HG03159 (cell line): ENCODE measurements around the gene KIF5A.
A peak's percentile ranks its signal among the peaks of the same experiment; 100 is the strongest.
"Not testable (repeated sequence)": the region's sequence is repeated elsewhere in the genome, so short reads cannot be mapped to it uniquely, and the experiment has no call there.

Source experiments
- ATAC-seq: cut with Tn5 transposase; IDR thresholded peaks from one replicate; pipeline ENCODE4 v1.9.1; 2021; ENCODE audit warnings: mild to moderate bottlenecking, moderate library complexity; ENCODE audit not compliant: unreplicated experiment

The KIF5A gene

DNA sequence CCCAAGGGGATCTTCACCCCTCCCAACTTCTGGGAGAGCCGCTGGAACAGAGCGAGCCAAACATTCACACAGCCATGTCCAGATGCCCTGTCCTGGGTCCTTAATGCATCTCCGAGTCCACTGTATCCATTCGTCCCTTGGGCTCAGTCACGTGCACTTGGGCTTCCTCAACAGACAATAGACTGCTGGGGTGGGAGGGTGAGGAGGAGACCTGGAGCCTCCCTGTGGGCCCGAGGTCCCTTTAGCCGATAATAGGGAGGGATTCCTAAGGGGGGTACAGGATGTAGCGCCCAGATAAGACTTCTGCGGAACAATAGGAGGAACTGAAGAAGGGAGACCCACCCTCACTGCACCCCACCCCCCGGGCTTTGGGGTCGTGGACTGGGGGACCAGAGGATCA is 68.1 kb downstream of the KIF5A start:
- no peak for ATAC-seq

DNA sequence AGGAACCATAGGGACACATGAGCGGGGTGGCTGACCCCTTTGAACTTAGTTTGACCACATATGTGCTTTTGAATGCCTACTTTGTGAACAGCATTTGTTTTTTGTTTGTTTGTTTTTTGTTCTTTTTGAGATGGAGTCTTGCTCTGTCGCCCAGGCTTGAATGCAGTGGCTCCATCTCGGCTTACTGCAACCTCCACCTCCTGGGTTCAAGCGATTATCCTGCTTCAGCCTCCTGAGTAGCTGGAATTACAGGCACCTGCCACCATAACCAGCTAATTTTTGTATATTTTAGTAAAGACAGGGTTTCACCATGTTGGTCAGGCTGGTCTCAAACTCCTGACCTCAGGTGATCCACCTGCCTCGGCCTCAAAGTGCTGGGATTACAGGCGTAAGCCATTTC is 68.6 kb downstream of the KIF5A start:
- not testable (repeated sequence) for ATAC-seq

DNA sequence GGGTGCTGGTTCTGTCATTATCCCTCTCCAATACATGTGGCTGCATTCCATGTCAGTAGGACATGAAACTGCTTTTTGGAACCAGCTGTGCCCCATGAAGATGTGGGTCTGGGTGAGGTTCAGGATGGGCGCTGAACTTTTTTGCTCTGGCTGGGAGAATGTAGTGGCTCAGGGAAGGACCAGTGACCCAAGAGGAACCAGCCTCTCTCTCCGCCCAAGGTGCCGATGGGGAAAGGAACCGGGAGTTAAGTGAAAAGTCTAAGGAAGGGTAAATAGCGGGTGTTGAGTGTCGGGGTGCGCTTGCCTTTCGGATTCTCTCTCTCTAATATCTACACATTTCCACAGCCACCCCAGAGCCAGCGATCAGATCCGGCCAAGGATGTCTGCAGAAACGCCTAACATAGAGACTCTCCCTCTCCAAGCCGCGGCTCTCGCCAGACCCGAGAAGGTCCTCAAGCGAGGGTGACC is 69.2 kb downstream of the KIF5A start:
- no peak for ATAC-seq

DNA sequence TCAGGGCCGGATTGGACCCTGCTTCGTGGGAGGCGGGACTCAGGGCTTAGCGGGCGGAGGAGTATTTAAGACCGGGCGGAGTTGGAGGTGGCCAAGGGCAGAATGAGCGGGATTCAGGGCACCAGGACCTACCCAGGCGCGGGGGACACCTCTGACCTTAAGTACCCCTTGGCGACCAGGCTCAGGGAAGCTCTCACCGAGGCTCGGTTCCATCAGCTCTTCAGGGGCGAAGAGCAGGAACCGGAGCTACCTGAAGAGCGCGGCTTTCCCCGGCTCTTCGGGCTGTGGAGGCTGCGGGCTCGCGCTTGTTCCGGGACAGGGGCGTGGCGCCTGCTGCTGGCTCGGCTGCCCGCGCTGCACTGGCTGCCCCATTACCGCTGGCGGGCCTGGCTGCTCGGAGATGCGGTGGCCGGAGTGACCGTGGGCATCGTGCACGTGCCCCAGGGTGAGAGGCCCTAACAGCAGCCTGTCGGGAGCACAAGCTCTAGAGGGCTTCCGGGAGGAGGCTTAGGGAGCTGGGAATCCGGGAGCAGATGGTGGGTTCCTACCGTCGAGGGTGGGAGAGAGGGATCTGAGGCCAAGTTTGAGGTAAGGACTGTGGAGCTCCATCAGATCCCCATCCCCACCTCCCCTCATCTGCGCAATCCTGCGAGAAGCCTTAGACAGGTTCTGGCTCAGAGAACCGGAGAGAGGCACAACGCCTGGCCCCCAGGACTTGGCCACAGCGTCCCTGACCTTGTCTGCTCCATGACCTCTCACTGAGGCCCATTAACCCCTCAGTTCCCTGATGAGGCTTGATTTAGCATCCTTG is 69.8 kb downstream of the KIF5A start:
- ATAC-seq = no peak

DNA sequence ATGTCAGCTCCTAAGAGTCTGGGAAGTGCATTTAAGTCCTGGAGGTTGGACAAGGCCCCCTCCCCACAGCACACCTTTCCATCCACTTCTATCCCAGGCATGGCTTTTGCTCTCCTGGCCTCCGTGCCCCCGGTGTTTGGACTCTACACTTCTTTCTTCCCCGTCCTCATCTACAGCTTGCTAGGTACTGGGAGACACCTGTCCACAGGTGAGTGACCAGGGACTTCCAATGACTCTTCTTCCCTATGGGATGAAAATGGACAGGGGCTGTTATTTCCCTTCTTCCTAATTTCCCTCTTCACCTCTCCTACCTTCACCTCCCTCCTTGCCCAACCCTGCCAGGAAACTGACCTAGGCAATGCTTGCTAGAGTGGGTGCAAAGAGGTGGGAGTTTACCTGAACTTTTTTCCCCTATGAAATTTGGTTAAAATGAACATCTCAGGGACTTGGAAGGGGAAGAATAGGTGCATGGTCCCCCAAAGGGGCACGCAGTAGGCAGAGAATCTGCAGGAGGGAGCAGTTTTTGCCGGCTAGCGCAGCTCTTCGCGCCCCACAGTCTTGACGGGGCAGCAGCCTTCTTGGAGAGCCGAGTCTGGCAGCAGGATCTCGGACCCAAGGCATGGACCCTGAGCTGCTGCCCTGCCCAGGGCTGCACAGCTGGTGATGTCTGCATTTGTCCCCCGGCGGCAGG is 70.5 kb downstream of the KIF5A start:
- ATAC-seq = no peak

DNA sequence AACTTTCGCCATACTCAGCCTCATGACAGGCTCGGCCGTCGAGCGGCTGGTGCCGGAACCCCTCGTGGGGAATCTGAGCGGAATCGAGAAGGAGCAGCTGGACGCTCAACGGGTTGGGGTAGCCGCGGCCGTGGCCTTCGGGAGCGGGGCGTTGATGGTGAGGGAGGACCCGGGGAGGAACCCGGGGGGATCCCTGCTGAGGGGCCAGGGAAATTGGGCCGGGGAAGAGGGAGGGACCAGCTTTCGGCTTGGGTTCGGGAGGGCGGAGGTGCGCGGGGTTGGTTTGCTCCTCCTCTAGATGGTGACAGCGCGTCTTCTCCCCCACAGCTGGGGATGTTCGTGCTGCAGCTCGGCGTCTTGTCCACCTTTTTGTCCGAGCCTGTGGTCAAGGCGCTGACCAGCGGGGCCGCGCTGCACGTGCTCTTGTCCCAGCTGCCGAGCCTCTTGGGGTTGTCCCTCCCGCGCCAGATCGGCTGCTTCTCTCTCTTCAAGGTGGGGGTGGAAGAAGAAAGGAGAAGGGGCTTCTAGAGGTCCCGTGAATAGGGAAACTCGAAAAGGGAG is 71.2 kb downstream of the KIF5A start:
- ATAC-seq = no peak

DNA sequence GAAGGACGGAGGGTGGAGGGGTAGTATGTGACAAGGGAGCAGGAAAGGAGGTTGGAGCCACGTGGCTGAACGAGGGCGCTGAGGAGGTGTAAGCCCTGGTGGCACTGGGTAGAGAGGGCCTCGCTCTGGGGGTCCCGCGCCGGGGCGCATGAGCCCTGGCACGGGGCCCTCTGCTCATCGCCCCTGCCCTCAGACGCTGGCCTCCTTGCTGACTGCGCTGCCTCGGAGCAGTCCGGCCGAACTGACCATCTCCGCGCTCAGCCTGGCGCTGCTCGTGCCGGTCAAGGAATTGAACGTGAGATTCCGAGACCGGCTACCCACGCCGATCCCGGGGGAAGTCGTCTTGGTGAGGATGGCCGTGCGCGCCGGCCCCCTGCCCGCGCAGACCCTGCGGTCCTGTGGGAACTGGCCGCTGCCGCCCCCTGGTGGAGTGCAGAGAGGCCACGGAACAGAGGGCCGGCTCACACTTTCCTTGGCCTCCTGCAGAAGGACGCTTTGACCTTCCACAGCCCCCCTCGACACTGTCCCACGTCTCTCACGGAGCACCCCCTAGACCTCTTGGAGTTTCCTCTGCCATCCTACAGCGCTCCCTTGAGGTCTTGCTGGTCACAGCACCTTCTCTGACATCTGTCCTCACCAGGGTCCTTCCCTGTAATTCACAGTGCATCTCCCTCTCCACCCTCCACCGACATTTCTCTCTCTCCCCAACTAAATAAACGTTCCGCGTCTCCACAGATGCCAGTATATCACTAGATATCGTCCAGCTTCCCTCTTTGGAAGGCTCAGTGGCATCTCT is 71.9 kb downstream of the KIF5A start:
- peak; percentile 55 for ATAC-seq

- ATAC-seq = no peak
These were observed 72.7 kb downstream of the KIF5A start for GRCh38 chr12:57622293-57623245.

DNA sequence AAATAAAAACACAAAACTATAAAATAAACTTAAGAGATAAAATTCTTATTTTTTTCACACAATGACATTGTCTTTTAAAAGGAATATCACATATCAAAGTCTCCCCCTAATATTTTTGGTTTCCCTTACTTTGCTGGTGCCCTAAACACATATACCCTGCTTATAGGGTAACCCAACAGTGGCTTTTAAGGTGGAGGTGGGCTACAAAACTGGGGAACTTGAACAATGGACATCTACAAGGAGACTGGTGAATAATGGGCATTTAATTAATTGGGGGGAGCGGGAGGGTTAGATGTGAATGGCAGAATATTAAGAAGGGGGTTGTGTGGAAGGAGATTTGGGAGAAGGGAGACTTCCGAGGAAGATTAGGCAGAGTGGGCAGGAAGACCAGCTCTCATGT is 73.5 kb downstream of the KIF5A start:
- ATAC-seq = no peak

DNA sequence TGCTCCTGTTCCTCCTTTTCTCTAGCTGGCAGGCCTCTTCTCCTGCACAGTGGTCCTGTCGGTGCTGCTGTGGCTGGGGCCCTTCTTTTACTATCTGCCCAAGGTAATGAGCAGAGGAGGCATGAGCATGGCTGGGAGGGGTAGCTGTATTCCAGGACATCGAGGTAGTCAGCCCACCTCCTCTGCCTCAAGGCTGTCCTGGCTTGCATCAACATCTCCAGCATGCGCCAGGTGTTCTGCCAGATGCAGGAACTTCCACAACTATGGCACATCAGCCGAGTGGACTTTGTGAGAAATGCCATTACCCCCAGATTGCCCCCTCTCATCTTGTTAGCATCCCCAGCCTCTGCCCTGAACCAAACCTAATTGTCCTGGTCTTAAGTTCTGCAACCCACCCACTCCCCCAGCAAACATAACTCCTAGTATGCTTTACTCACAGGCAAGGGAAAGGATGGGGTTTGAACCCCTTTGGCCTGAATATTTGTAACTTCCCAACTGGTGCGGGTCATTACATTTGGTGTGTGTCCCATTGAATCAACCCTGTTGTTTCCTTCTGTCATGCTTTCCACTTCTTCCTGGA is 74.1 kb downstream of the KIF5A start:
- no peak for ATAC-seq

DNA sequence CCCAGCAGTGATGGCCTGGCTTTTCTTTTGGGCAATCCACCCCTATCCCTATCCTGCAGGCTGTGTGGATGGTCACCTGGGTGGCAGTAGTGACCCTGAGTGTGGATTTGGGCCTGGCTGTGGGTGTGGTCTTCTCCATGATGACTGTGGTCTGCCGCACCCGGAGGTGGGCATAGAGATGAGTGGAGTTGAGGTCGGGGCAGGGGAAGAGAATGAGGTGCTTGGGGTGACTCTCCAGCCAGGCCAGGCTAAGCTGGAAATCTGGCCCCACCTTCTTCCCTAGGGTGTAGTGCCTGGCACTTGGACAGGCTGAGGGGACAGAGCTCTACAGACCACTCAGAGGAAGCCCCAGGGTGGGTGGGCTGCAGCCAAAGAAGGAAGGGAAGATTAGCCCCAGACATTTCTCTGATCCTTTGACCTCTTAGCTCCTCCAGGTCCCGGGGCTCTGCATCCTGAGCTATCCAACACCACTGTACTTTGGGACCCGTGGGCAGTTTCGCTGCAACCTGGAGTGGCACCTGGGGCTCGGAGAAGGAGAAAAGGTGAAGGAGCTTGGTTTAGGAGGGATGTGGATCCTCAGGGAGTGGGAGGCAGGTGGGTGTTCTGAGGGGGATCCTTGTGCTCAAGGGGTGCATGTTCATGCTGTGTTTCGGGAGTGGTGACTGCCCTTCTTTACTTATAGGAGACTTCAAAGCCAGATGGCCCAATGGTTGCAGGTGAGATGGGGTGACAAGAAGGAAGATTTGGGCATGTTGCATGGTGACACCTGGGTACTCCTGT is 74.8 kb downstream of the KIF5A start:
- no peak for ATAC-seq

DNA sequence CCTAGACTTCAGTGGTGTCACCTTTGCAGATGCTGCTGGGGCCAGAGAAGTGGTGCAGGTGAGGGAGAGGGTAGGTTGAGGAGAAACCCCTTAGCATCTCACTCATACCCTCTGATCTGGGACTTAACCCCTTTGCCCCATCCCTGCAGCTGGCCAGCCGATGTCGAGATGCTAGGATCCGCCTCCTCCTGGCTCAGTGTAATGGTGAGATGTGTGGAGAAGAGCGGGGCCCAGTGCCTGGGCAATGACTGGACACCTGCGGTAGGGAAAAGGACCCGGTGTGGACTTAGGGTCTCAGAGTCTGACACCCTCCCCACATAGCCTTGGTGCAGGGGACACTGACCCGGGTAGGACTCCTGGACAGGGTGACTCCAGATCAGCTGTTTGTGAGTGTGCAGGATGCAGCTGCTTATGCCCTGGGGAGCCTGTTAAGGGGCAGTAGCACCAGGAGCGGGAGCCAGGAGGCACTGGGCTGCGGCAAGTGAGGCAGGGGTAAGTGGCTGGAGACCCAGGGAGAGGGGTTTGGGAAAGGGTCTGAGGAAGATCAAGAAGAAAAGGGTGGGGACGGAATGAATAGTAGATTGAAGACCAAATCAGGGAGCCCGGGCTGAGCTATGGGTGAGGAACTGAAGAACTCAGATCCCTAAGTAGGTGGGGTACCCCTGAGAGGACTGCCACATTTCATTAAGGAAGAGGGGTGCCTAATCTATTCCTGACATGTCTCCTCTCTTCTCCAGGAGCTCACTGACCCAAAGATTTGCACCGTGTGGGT is 75.6 kb downstream of the KIF5A start:
- no peak for ATAC-seq

DNA sequence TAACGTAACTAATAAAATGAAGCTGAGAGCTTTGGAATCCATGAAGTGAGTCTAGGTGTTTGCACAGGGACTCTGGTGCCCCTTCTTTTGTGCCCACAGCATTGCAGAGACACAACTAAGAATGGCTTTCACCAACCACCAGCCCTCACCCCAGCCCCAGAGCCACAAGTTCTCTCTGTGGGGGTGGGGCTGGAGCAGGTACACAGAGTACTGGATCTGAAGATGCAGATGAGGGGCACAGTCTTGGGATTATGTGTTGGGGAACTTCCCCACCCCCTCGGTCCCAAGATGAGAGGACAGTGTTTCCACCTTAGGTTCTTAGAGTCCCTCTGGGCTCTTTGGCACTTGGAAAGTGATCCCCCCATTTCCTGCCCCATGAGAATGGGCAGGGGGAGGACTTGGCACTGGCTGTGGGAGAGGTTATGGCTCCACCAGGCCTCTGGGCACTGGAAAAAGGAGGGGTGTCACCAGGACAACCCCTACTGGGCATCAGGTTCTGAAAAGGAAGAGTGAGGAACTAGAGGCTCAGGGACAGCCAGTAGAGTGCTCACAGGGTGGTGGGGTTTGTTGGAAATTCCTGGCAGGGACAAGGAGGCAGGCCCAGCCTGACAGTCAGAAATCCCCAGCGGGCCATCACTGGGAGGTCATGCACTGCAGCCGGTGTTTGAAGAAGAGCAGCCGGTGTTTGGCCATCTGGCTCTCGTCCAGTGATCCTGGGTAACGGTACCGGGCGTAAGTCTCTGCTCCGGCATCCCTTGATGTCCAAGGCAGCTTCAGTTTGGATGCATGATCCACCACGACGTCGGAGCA is 76.5 kb downstream of the KIF5A start:
- no peak for ATAC-seq

GRCh38 chr12:57626921-57627445 is 77.1 kb downstream of the KIF5A start:
- ATAC-seq = no peak

DNA sequence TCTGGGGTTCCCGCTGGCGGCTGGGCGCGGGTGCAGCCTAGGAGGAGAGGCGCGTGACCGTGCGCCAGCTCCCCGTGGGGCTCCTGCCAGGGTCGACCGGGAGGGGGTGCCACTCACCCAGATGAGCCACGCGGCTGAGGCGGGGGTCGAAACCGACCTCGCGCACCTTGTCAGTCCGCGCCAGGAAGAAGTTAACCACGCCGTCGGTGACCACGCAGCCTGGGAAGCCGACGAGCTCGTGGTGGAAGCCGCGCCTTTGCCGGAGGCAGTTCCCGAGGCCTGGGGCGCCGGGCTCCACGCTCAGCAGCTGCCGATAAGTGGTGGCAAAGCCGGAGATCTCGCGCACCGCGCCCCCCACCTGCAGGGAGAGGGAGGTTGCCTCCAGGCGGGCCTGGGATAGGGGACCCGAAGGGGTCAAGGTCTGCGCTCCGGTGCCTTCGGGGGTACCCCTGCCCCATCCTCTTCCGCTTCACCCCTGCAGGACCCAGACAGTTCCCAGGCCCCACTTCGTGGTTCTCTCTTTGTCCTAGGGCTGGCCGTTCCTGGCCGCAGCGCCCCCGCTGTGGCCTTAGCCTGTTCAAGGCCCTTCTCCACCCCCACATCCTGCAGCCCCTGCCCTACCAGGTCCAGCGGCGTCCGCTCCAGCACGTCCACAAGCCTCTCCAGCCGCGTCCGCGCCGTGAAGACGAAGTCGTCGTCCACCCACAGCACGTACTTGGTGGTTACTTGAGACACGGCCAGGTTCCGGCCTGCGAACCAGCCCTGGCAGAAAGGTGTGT is 77.8 kb downstream of the KIF5A start:
- ATAC-seq = no peak
